Sigmoid colon (tissue), 7 donors: Measurements from ENCODE around the gene ZFHX3. TPM values are rescaled to one million over a fixed set of nuclear protein-coding genes. Genes with fewer than 3 reads are reported as not detected.

Source experiments
- DNase-seq: peaks from one replicate; pipeline ENCODE4 v3.0.0-alpha.2; 2019
- H3K27ac ChIP-seq, 4 donors: fragments of 200-600 bp; sonication (generic); one replicate each; pipeline ENCODE4 v1.5.1; 2016 to 2019; ENCODE audit warnings: mild to moderate bottlenecking in 1 of 4
- H3K27me3 ChIP-seq, 3 donors: fragments of 200-600 bp; sonication (generic); one replicate each; pipeline ENCODE4 v1.5.1; 2019; ENCODE audit warnings: mild to moderate bottlenecking in 1 of 3
- H3K36me3 ChIP-seq, 4 donors: fragments of 200-600 bp; sonication (generic); one replicate each; pipeline ENCODE4 v1.5.1; 2016 to 2019
- H3K4me1 ChIP-seq, 4 donors: fragments of 200-600 bp; sonication (generic); one replicate each; pipeline ENCODE4 v1.5.1; 2017 to 2019
- H3K4me3 ChIP-seq, 4 donors: fragments of 200-600 bp; sonication (generic); one replicate each; pipeline ENCODE4 v1.5.1; 2017 to 2019; ENCODE audit warnings: mild to moderate bottlenecking in 2 of 4, moderate library complexity in 1 of 4
- H3K9me3 ChIP-seq, 4 donors: fragments of 200-600 bp in 3 of 4; sonication (generic) in 3 of 4; one replicate each; pipeline versions ENCODE4 v1.5.1 to v1.6.1; 2013 to 2019
- CTCF ChIP-seq, 4 experiments: fragments of 450-650 bp in 3 of 4; fragments of 200-600 bp in 1 of 4; IDR thresholded peaks; one replicate each; pipeline ENCODE4 v1.5.1; 2016 to 2019; ENCODE audit warnings: antibody characterized with exemption in 4 of 4, mild to moderate bottlenecking in 3 of 4, moderate library complexity in 2 of 4
- EP300 ChIP-seq, 4 donors: sonication (generic); formaldehyde crosslinking; IDR thresholded peaks; one replicate each; pipeline ENCODE4 v1.6.1; 2017; ENCODE audit warnings: antibody characterized with exemption in 4 of 4
- POLR2A ChIP-seq, 2 donors: fragments of 450-650 bp; IDR thresholded peaks; one replicate each; pipeline ENCODE4 v1.6.1; 2016; ENCODE audit warnings: antibody characterized with exemption in 2 of 2, mild to moderate bottlenecking in 2 of 2, moderate library complexity in 2 of 2
- POLR2AphosphoS5 ChIP-seq, 4 donors: sonication (generic); formaldehyde crosslinking; IDR thresholded peaks; one replicate each; pipeline ENCODE4 v1.6.1; 2017; ENCODE audit warnings: antibody characterized with exemption in 4 of 4
- WGBS, 2 donors: extraction: QIAGEN DNeasy Blood & Tissue Kit; methylation state at CpG; one replicate each; pipeline ENCODE4 v1.1.7; 2013; 5-methylcytosine and 5-hydroxymethylcytosine counted together
- intact Hi-C: fragments of 100-400 bp; cut with DNase I; formaldehyde crosslinking; loops from one replicate; pipeline ENCODE4 v1.15.1; 2023
- polyA plus RNA-seq, 3 donors: library from polyadenylated mRNA; stranded (reverse); fragments of 200-250 nt; gene quantifications; one replicate each; pipeline ENCODE4 v1.2.3, GENCODE V29; 2013
- total RNA-seq, 4 donors: library from RNA; depleted of rRNA; stranded (reverse); fragments of >200 nt; gene quantifications; one replicate each; pipeline ENCODE4 v1.1.0, GENCODE V29; 2016
- donor health status: healthy with polysubstance abuse.
- donor health status: Bipolar disorder and iron deficiency.
- donor health status: healthy.

Gene ZFHX3
- total and polyA plus RNA-seq, 7 donors, result 0.69 to 38.8 (median 17.8) TPM

- Histone ChIP-seq H3K4me1 (peaks cover 0 to 16% (median 10%) of the 10 kb centered on the region in 4 donors), H3K27me3 (no peaks in the 10 kb centered on the region), H3K9me3 (no peaks in the 10 kb centered on the region), H3K27ac (no peak overlapping the region), H3K36me3 (peaks cover 25 to 32% (median 28%) of the 10 kb centered on the region in 4 donors), H3K4me3 (no peak overlapping the region)
- TF ChIP-seq POLR2AphosphoS5 (IDR thresholded peaks at IDR 0.05) (no peak), CTCF (IDR thresholded peaks at IDR 0.05) (no peak), POLR2A (IDR thresholded peaks at IDR 0.05) (no peak), EP300 (IDR thresholded peaks at IDR 0.05) (no peak)
- no peak for DNase-seq
- intact Hi-C loops, result no loop called here
- WGBS, 2 donors, result 96% methylated on average over 20 of the region's 20 CpGs
Observed at GRCh38 chr16:72960101-72960500, 87.8 kb downstream of the ZFHX3 start.

GRCh38 chr16:72959301-72959996, 88.5 kb downstream of the ZFHX3 start:
- intact Hi-C loops, result no loop called here
- Histone ChIP-seq H3K27ac (no peak overlapping the region), H3K27me3 (no peaks in the 10 kb centered on the region), H3K4me1 (peaks cover 0 to 16% (median 14%) of the 10 kb centered on the region in 4 donors), H3K4me3 (no peak overlapping the region), H3K36me3 (peaks cover 25 to 32% (median 28%) of the 10 kb centered on the region in 4 donors), H3K9me3 (no peaks in the 10 kb centered on the region)
- peak; percentile 64 for DNase-seq
- 97% methylated on average over 46 of the region's 46 CpGs for WGBS, 2 donors
- TF ChIP-seq EP300 (IDR thresholded peaks at IDR 0.05) (no peak), POLR2AphosphoS5 (IDR thresholded peaks at IDR 0.05) (no peak), POLR2A (IDR thresholded peaks at IDR 0.05) (no peak), CTCF (IDR thresholded peaks at IDR 0.05) (no peak)

- intact Hi-C loops, result no loop called here
- no peaks in the 10 kb centered on the region for H3K9me3 ChIP-seq
- DNase-seq, result peak; percentile 53
Observed at GRCh38 chr16:72958522-72959076, 89.3 kb downstream of the ZFHX3 start.

GRCh38 chr16:72957303-72958277, 90.3 kb downstream of the ZFHX3 start:
- no peak for TF ChIP-seq POLR2AphosphoS5 (IDR thresholded peaks at IDR 0.05)
- no peak for TF ChIP-seq EP300 (IDR thresholded peaks at IDR 0.05)
- no peak for TF ChIP-seq CTCF (IDR thresholded peaks at IDR 0.05)
- no peak for TF ChIP-seq POLR2A (IDR thresholded peaks at IDR 0.05)

More at GRCh38 chr16:72958522-72959076, 89.3 kb downstream of the ZFHX3 start:
- Histone ChIP-seq H3K4me3 (no peak overlapping the region), H3K36me3 (peaks cover 25 to 32% (median 28%) of the 10 kb centered on the region in 4 donors), H3K27ac (no peak overlapping the region), H3K4me1 (peaks cover 0 to 18% (median 7%) of the 10 kb centered on the region in 4 donors), H3K27me3 (no peaks in the 10 kb centered on the region)
- 95% methylated on average over 18 of the region's 18 CpGs for WGBS, 2 donors
- TF ChIP-seq POLR2AphosphoS5 (IDR thresholded peaks at IDR 0.05), result no peak

More at GRCh38 chr16:72957303-72958277, 90.3 kb downstream of the ZFHX3 start:
- 95 to 97% methylated on average over 50 of the region's 50 CpGs for WGBS, 2 donors
- intact Hi-C loops, result no loop called here
- peaks cover 0 to 23% (median 13%) of the 10 kb centered on the region in 4 donors for H3K4me1 ChIP-seq
- H3K36me3 ChIP-seq, result peaks cover 25 to 32% (median 28%) of the 10 kb centered on the region in 4 donors
- DNase-seq, result peak; percentile 65
- H3K9me3 ChIP-seq, result no peaks in the 10 kb centered on the region
- no peak overlapping the region for H3K27ac ChIP-seq
- no peaks in the 10 kb centered on the region for H3K27me3 ChIP-seq
- H3K4me3 ChIP-seq, result no peak overlapping the region
